GM19328 (cell line): ENCODE measurements around the gene COA5.

Experiments
- ATAC-seq: cut with Tn5 transposase; IDR thresholded peaks from one replicate; pipeline ENCODE4 v1.9.1; 2021; ENCODE audit warnings: mild to moderate bottlenecking, moderate library complexity; ENCODE audit not compliant: unreplicated experiment

The COA5 gene, protein sequence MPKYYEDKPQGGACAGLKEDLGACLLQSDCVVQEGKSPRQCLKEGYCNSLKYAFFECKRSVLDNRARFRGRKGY

DNA sequence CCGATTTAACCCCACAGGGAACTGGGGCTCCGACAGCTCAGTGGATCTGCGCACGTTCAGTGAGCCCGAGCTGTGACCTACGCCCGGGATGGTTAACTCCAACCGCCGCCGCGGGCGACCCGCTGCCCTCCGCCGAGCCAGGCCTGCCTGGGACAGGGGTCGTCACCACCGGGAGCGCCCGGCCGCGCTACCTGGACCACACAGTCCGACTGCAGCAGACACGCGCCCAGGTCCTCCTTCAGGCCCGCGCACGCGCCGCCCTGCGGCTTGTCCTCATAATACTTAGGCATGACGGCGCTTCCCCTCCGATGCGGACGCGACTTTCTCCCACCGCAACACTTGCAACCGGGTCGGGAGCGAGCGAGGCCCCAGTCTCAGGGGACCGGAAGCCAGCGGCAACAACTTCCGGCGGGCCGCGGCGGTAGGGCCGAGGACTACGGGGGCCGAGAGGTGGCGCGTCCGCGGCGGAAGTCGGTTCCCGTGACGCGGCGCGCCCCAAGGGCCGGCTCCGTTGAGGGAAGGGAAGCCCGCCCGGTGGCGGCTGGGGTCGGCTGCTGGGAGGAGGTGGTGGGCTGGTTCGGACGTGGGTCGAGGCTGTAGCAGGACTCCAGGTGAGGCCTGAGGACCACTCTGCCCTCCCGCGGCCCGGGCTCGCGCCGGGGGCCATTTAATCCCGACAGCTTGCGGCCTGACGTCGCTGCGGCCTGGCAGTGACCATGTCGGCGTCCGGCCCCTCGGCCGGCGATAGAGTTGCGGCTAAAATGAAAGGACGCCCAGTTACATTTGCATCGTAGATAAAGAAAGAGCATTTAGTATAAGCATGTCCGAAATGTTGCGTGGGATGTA is at the start of gene COA5, which contains the start of gene UNC50:
Gene COA5, minus strand, starts transcription at position 397 of the 846 bp plus-strand sequence. Its CDS starts 107 bp downstream, at position 290.
Gene UNC50, plus strand, starts transcription at position 474 of the 846 bp plus-strand sequence. CDS start 1,171 bp downstream, outside the sequence.
- ATAC-seq = peak; percentile 82

DNA sequence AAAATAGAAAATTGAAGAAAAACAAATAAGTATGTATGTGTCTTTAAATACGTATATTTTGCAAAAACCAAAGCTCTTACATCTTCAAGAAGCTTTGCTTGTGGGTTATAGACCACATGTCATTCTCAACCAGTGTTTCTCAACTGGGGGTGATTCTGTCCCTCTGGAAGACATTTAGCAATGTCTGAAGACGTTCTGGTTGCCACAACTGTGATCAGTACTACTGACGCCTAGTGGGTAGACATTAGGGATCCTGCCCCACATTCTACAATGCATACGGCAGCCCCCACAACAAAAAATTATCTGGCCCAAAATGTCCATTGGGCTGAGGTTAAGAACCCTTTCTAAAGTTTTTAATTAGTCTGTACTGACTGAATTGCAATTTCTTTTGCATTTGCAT is 48.5 kb upstream of the COA5 start:
- no peak for ATAC-seq

DNA sequence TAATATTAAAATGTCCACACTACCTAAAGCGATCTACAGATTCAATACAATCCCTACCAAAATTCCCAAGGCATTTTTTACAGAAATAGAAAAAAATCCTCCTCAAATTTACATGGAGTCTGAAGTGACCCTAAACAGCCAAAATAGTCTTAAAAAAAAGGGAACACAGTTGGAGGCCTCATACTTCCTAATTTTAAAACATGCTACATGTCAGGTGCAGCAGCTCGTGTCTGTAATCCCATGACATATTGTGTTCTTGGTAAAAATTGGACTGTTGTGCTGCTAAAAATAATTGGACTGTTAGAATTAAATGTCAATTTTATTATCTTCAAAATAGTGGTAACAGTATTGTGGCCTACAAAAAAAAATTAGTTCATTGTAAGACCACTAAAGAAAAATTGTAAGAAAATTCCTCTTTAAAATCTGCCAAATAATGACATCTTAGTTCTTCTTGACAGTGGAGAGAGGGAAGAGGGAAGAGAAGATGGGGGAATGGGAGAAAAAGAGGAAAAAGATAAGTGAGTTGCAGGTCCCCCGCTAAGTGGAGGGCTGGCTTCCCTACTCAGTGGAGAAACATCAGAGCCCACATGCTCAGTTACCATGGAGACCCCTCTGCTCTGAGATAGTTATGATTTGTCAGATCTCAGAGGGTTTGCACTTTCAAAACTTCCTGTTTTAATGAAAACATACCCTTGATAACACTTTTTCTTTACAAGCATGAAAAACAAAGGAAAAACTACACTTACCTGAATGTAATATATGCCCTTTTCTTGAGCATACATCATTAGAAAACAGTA is 46.6 kb upstream of the COA5 start:
- no peak for ATAC-seq

DNA sequence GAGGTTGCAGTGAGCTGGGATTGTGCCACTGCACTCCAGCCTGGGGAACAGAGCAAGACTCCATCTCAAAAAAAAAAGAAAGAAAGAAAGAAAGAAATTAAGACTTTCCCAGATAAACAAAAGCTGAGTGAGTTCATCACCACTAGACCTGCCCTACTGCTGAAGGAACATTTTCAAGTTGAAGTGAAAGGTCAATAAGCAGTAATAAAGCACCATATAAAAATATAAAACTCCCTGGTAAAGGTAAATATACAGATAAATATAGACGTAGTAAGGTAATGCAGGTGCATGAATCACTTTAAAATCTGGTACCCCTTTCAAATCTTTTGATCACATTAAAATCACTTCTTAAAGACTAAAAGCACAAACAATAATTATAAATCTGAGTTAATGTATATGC is 42.7 kb upstream of the COA5 start:
- no peak for ATAC-seq

- no peak for ATAC-seq
Observed at GRCh38 chr2:98649992-98650375, 41.7 kb upstream of the COA5 start.

DNA sequence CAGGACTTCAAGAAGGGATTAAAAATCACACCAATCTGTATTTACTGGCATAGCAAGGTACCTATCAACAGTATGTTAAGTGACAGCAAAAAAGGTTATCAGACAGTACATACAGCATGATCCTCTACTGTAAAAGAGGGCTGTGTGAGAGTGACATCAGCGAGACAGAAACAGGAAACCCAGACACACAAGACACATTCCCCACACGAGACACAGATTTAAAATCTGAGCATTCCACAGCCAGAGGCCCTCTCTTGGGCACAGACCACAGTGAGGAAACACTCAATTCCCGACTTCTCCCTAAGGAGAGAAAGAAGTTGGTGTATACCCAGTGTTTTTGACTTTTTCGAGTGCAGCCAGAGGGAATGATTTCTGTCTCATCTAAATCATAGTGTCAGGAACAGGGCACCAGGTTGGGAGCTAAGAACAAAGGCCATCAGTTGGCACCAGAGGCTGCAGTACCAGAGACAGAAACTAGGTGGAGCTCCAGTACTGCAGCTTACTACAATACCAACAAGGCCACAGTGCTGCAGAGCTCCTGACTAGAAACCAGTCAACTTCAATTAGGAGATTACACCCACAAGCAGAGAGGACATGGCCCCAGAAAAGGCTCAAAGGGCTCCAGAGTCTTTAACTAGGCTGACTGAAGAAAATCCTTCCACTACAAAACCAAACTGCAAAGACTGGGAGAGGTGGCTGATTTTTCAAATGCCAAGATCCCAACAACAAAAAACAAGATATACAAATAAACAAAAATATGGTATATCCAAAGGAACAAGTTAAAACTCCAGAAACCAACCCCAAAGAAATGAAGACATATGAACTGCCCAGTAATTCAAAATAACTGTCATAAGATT is 41.1 kb upstream of the COA5 start:
- no peak for ATAC-seq

- ATAC-seq = no peak
Observed at GRCh38 chr2:98648451-98648850, 40.1 kb upstream of the COA5 start.

- no peak for ATAC-seq
Observed at GRCh38 chr2:98647636-98648035, 39.3 kb upstream of the COA5 start.

GRCh38 chr2:98643496-98644100 is 35.3 kb upstream of the COA5 start:
- no peak for ATAC-seq

DNA sequence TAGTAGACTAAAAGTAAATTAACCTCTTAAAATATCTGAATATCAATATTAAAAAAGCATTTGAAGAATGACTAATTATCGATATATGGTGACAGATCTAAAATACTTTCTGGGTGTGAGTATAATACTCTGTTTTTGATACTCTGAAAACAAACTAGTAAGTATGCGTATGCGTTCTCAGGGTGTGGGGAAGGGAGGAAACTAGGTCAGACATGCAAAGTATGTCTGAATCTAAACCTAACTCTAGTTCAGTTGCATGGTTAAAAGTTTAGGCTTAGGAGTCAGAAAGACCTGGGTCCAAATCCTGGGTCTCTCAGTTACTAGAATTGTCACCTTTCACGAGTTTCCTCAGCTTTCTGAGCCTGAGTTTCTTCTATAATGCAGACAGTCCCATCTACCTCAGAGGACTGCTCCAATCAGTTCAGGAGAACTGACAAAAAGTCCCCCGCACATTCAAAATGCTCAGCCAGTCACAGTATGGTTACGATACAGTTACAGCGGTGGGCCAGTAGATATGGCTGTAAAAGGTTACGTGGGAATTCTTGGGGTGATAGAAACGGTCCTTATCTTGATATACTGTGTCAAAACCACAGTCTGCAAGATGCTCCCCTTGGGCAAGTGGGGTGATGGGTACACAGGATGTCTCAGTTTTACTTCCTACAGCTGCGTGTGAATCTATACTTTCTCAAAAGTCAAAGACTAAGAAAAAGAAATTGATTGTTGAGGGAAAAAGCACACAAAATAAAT is 29.3 kb upstream of the COA5 start:
- no peak for ATAC-seq

- no peak for ATAC-seq
Observed at GRCh38 chr2:98634406-98635092, 26.2 kb upstream of the COA5 start.

DNA sequence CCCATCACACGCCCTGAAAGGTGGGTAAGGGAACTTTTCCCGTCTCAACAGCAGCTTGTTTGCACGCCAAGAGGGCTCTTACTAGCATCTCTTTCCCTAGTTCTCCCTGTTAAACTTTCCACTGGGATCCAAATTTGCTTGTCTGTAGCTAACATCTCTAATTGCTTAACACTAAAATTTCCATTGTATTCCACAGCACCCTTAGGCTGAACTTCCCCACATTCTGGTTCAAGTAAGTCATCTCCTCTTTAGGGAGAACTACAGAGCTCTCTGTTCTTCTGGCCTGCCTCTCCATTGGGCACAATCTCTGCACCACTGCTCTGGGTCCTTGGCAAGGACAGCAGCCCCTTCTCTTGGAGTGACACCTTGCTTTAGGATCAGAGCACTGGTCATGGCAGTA is 24.0 kb upstream of the COA5 start:
- no peak for ATAC-seq

DNA sequence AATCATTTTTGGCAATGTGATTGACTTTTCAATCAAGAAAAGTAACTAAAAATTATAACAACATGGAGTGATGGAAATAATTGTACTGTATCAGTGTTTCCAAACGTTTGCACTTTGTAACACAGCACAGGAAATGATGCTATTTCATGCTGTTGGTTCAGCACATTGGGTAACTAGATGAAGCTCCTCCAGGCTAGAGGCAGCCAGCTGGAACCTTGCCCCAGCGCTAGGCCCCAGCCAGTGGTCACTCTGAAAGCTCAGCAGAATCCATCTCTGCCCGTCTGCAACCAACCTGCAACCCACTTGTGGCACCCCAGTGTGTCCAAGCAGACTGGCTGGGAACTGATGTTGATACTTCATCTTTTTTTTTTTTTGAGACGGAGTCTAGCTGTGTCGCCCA is 15.3 kb upstream of the COA5 start:
- no peak for ATAC-seq

GRCh38 chr2:98617149-98617548 is 8.8 kb upstream of the COA5 start:
- ATAC-seq = no peak

GRCh38 chr2:98615481-98615880 is 7.2 kb upstream of the COA5 start:
- ATAC-seq = no peak

DNA sequence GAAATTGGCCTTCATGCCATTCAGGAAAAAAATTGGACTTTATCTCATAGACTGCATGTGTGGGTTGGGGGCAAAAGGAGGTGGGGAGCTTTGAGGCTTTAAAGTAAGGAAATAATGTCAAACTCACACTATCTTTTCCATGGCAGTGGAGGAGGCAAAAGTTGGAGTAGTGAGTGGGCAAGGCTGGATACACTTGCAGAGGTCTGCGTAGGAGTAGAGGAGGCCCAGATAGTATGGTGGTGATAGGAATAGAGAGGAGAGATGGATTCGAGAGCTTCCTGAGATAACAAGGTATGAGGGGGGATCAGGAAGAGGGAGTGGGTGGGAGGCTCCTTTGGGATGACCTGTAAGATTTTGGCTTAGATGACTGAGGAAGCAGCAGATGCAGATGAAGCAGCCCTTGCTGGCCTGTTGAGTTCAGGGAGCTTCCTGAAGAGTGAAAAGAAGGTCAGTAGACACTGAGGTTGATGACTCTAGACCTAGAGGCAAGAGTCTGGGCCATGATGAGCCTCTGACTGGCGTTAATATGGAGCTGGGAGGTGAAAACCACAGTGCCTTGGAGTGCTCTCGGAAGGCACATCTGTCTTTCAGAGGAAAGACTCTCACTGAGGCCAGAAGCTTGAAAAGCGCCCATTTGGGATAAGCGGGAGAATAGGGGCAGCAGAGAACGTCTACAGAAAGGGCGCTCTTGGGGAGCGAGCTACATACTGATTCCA is 5.9 kb upstream of the COA5 start:
- ATAC-seq = no peak

GRCh38 chr2:98608962-98609604 is 771 bp upstream of the COA5 start:
- ATAC-seq = no peak

DNA sequence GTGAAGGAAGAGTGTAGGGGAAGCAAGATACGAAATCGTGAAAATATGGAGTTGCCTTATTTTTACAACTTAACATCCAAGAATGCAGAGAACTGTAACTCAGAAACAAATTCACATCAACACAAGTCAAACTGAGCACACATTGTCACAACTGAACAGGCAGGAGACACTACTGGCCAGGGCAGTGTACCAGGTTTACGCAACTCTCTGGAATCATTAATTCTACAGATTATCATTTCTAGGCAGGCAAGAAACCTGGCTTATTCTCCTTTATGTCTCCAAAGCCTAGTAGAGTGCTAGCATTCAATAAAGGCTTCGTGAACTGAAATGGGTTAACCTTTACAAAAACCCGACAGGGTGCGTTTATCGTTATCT is 584 bp downstream of the COA5 start:
- ATAC-seq = no peak
